Activated T-helper 17 cell treated with anti-CD3 and anti-CD28 coated beads, Interleukin-2, amount 50 U/mL, for 72 hours (primary cell): ENCODE measurements around the gene SLC5A10. TPM values are rescaled to one million over a fixed set of nuclear protein-coding genes. Genes with fewer than 3 reads are reported as not detected.
A peak's percentile ranks its signal among the peaks of the same experiment; 100 is the strongest.

Experiments used
- ATAC-seq: fragments of 150-1000 bp; cut with Tn5 transposase; replicated peaks from 2 replicates; pipeline ENCODE4 v1.10.0; 2021; ENCODE audit warnings: mild to moderate bottlenecking, moderate library complexity
- H3K27ac Mint-ChIP-seq: one replicate; pipeline ENCODE4 v1.8.0; 2022; ENCODE audit warnings: mixed read lengths
- H3K27me3 Mint-ChIP-seq: one replicate; pipeline ENCODE4 v1.8.0; 2022; ENCODE audit warnings: mixed read lengths
- H3K36me3 Mint-ChIP-seq: one replicate; pipeline ENCODE4 v1.8.0; 2022; ENCODE audit warnings: low read depth, mild to moderate bottlenecking, mixed read lengths
- H3K4me1 Mint-ChIP-seq: one replicate; pipeline ENCODE4 v1.8.0; 2022; ENCODE audit warnings: mixed read lengths
- H3K4me3 Mint-ChIP-seq: one replicate; pipeline ENCODE4 v1.8.0; 2022; ENCODE audit warnings: mild to moderate bottlenecking, mixed read lengths
- H3K9me3 Mint-ChIP-seq: one replicate; pipeline ENCODE4 v1.8.0; 2022; ENCODE audit warnings: mixed read lengths
- total RNA-seq, 2 donors: library from RNA; stranded (reverse); gene quantifications; one replicate each; pipeline ENCODE4 v1.2.3, GENCODE V29; 2022

SLC5A10 gene
- total RNA-seq, 2 donors from 2014 or later: not detected

DNA sequence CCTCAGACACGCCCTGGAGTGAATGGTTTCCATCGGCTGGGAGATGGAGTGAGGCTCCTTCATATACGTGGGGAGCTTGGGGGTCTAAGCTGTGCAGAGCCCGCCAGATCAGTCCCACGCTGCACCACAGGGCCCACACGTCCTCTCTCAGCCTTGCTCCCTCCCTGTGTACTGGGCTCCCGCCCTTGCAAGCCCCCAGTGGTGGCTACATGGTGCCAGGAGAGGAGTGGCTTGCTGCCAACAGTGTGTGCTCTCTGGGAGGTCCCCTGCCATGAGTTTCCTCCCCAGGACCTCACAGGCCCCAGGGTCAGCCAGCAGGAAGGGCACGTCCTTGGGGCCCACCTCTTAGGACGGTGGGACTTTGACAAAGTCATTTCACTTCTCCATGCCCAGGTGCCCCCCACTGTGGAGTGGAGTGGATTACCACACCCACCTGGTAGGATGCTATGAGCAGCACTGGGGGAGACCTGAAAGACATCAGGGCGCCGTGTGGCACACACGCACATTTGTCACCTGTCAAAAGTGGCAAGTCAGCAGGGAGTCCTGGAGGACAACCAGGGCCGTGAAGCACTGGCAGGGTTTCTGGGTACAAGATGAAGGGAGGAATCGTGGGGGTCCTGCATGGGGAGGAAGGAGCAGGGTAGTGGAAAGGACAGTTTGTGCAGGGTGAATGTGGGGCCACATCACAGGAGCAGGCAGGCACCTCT, 13.7 kb downstream of the SLC5A10 start:
- Mint-ChIP-seq H3K27me3 (no peaks in the 10 kb centered on the region), H3K27ac (no peak overlapping the region), H3K9me3 (no peaks in the 10 kb centered on the region), H3K4me1 (peaks cover 16% of the 10 kb centered on the region), H3K36me3 (peaks cover 11% of the 10 kb centered on the region), H3K4me3 (no peak overlapping the region)
- no peak for ATAC-seq

DNA sequence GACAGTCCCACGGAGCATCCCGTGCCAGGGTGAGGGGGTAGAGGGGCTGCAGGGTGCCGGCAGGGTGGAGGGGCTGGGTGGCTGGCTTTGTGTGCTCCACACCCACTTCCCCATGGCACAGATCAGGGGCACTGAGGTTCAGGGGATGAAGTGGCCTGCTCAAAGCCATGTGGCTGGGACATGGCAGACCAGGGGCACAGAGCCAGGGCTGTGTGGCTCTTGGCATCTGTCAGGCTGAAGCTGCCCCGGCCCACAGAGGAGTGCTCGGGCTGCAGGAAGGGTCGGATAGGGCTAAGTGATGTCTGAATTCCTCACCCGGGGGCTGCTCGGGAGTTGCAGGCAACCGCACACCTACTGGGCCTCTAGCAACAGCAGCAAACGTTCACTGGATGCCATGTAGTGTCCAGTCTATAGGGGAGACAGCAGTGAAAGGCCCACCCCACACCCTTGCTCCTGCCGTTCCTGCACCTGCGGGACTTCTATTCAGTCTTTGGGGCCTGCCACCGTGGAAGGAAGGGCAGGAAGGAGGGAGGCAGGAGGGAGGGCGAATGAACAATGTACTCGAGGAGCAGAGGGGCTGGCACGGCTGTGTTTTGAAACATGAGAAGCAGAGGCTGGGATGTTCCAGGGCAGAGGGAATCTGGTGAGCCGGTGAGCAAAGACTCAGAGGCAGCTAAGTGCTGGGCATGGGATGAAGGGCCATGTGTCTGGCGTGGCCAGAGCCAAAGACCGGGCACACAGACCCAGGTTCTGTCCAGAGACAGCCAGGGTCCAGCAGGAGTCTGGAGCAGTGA, 15.1 kb downstream of the SLC5A10 start:
- H3K36me3 Mint-ChIP-seq: peaks cover 11% of the 10 kb centered on the region
- no peaks in the 10 kb centered on the region for H3K27me3 Mint-ChIP-seq
- H3K4me3 Mint-ChIP-seq: no peak overlapping the region
- H3K9me3 Mint-ChIP-seq: no peaks in the 10 kb centered on the region
- H3K4me1 Mint-ChIP-seq: peaks cover 9% of the 10 kb centered on the region
- no peak for ATAC-seq
- no peak overlapping the region for H3K27ac Mint-ChIP-seq

DNA sequence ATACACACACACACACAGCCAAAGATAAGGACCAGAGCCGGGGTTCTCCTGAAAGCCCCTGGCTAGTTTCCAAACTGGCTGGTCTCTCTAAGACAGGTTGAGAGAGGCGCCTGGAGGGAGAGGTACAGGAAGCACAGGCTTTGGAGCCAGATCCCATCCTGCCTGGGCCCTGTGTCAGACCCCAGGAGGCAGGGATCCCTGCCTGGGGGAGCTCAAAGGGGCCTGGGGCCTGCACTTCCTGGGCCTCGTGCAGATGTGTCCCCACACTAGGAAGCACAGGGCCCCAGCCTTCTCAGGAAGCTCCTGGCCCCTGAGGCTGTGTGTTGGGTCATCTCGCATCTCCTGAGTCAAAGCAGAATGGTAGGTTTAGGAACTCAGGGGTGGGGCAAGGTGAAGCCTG, 16.0 kb downstream of the SLC5A10 start:
- H3K27me3 Mint-ChIP-seq: no peaks in the 10 kb centered on the region
- H3K9me3 Mint-ChIP-seq: no peaks in the 10 kb centered on the region
- peaks cover 4% of the 10 kb centered on the region for H3K4me1 Mint-ChIP-seq
- H3K4me3 Mint-ChIP-seq: no peak overlapping the region
- no peak overlapping the region for H3K27ac Mint-ChIP-seq
- no peak for ATAC-seq
- H3K36me3 Mint-ChIP-seq: peaks cover 11% of the 10 kb centered on the region

DNA sequence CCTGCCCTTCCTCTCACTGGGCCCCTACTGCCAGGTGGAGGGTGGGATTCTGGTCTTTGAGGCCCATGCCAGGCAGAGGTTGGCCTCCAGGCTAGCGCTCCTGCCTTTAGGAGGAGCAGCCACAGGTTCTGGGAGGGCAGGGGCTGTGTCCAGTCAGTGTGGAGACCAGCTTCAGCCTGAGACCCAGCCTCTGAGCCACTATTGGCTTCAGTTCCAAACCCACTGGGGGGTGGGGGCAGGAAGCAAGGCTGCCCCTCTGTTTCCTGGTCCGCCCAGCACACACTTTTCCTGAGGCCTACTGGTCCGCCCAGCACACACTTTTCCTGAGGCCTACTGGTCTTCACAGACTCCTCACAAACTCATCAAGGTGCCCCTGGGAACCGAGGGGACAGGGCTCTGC, 16.4 kb downstream of the SLC5A10 start:
- Mint-ChIP-seq H3K27me3 (no peaks in the 10 kb centered on the region), H3K27ac (no peak overlapping the region), H3K9me3 (no peaks in the 10 kb centered on the region), H3K4me3 (no peak overlapping the region), H3K36me3 (peaks cover 11% of the 10 kb centered on the region), H3K4me1 (peaks cover 4% of the 10 kb centered on the region)
- no peak for ATAC-seq

DNA sequence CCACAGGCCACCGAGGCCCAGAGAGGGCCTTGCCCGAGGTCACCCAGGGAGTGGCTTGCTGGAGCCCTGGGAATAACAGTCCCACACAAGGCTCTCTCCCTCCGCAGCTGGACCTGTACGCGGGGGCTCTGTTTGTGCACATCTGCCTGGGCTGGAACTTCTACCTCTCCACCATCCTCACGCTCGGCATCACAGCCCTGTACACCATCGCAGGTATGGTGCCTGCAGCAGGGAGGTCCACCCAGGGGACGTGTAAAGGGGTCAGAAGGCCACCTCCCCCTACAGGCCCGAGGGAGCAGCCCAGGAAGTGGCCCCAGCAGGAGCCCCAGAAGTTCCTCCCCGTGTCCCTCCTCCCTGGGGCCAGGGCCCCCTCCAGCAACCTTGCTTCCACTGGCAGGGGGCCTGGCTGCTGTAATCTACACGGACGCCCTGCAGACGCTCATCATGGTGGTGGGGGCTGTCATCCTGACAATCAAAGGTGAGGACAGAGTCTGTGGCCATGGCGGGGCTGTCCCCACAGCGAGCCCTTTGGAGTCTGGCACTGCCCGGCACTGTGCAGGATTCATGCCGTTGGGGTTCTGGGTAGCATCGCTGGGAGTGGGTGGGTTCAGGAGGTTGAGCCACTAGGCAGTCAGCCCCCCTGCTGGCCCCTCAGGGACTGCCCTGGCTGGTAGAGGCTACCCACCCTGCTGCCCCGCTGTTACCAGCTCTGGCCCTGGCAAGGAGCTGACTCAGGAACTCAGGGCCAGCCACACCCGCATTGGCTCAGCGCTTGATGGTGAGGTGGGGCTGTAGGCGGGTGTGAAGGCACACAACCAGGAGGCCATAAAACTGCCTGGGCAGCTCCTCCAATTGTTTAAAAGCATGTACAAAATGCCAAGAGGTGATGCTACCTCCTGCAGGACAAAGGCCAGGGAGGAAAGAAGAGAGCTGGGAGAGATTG, 17.3 kb downstream of the SLC5A10 start:
- H3K27me3 Mint-ChIP-seq: no peaks in the 10 kb centered on the region
- ATAC-seq: peak; percentile 30

DNA sequence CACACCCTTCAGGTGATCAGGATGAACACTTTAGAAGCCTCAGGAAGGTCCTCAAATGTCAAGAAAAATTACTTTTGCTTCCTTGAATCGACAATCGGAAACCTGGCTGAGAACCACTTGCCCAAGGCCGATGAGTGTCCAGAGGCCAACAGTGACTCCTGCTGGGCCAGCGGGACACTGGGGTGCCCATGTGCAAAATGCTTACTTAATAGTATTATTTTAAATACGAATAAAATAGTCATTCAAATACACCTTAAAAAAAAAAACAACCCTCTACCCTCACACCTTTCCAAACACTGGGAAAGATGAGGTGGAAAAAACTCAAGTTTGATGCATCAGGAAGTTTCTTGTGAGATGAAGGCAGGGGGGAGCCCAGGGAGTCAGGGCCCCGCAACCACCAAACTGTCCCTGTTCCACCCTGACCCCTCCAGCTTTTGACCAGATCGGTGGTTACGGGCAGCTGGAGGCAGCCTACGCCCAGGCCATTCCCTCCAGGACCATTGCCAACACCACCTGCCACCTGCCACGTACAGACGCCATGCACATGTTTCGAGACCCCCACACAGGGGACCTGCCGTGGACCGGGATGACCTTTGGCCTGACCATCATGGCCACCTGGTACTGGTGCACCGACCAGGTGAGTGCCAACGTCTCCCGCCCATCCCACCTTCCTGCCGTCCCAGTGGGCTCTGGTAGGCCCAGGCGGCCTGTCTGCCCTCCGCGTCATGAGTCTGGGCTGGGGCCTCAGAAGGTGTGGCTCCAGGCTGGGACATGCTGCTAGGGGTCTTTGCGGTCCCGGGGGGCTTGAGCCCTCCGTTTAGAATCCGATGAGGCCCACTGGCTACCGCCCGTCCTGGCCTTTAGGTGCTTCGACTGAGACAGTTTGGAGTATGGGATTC, 18.9 kb downstream of the SLC5A10 start:
- H3K9me3 Mint-ChIP-seq: no peaks in the 10 kb centered on the region
- no peak for ATAC-seq
- no peak overlapping the region for H3K27ac Mint-ChIP-seq
- H3K4me3 Mint-ChIP-seq: no peak overlapping the region
- H3K4me1 Mint-ChIP-seq: peaks cover 13% of the 10 kb centered on the region
- H3K27me3 Mint-ChIP-seq: no peaks in the 10 kb centered on the region
- H3K36me3 Mint-ChIP-seq: peaks cover 11% of the 10 kb centered on the region

More for the DNA sequence above, 17.3 kb downstream of the SLC5A10 start:
- Mint-ChIP-seq H3K27ac (peak overlapping the region; percentile 28), H3K36me3 (peaks cover 11% of the 10 kb centered on the region), H3K4me1 (peaks cover 5% of the 10 kb centered on the region), H3K9me3 (no peaks in the 10 kb centered on the region), H3K4me3 (no peak overlapping the region)

DNA sequence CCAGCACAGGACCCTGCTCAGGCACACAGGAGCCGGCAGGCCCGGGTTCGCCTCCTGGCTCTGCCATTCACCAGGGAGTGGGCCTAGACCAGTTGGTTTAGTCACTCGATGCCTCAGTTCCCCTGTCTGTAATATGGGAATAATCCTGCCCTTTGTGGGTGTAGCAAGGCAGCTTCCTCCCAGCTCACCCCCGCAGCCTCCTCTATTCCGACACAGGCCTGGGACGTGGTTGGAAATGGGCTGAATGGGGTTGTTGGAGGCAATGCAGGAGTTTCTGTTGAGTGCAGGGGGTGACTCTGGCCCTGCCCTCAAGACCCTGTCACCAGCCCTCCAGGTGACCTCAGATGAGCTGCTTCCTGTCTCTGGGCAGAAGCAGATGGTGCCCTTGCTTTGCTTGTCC, 19.8 kb downstream of the SLC5A10 start:
- Mint-ChIP-seq H3K4me3 (no peak overlapping the region), H3K9me3 (no peaks in the 10 kb centered on the region), H3K36me3 (peaks cover 18% of the 10 kb centered on the region), H3K27ac (no peak overlapping the region), H3K4me1 (peaks cover 13% of the 10 kb centered on the region), H3K27me3 (no peaks in the 10 kb centered on the region)
- no peak for ATAC-seq

DNA sequence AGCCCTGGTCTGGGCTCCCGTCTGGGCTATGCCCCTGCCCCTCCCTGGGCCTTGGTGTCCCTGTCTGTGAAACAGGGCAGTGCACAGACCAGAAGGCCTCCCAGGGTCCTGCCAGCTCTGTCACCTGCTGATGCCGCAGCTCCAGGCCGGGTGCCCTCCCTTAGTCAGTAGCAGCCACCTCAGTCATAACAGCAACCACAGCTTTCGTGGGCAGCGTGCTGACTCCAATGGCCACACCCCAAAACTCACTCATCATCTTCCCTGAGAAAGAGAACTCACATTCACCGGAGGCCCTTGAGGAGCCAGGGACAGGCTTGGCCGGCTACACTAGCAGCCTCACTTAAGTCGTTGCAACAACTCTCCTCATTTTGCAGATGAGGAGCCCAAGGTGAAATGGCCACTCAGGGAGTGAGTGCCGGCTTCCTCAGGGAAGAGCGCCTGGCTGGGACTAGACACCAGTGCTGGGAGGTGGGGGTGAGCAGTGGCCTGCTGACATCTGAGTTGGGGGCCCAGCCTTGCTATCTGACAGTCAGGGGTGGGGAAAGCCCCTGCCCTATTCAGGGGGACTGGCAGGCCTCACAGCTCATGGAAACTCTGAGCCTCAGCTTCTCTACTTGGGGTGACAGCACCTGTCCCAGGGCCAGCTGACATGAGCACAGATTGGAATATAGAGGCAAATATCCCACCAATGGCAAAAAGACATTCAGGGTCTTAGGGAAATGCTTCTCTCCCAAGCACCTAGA, 22.6 kb downstream of the SLC5A10 start:
- Mint-ChIP-seq H3K4me1 (peaks cover 11% of the 10 kb centered on the region), H3K36me3 (peaks cover 39% of the 10 kb centered on the region), H3K27ac (peak overlapping the region; percentile 54), H3K27me3 (no peaks in the 10 kb centered on the region), H3K9me3 (no peaks in the 10 kb centered on the region), H3K4me3 (no peak overlapping the region)
- ATAC-seq: peak; percentile 94

DNA sequence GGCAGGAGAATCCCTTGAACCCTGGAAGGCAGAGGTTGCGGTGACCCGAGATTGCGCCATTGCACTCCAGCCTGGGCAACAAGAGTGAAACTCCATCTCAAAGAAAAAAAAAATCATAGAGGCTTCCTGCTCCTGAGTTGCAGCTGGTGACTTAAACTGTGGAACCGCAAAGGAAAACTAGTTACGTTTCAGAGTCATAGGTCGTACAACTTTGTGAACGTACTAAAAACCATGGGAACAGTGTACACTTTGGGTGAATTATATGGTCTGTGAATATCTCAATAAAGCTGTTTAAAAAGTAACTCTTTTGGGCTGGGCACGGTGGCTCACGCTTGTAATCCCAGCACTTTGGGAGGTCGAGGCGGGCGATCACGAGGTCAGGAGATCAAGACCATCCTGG, 23.6 kb downstream of the SLC5A10 start:
- H3K9me3 Mint-ChIP-seq: no peaks in the 10 kb centered on the region
- peaks cover 9% of the 10 kb centered on the region for H3K4me1 Mint-ChIP-seq
- no peak overlapping the region for H3K4me3 Mint-ChIP-seq
- H3K36me3 Mint-ChIP-seq: peaks cover 33% of the 10 kb centered on the region
- no peak for ATAC-seq
- H3K27me3 Mint-ChIP-seq: no peaks in the 10 kb centered on the region
- no peak overlapping the region for H3K27ac Mint-ChIP-seq

DNA sequence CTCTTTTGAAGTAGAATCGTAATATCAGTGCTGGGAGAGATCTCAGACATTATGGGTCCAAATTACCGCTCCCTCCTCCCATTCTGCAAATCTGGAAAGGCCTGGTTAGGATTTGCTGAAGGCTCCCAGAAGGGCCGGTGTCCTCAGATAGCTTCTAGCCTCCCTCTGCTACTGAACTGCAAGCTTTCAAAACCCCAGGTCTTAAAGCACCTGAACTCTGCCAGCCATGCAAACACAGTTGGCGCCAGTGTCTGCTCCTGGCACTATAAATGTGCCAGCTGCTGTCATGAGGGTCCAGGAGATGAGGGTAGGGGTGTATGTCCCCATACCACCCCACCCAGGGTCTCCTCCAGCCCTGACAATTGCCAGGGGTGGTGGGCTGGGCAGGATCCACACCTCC, 24.2 kb downstream of the SLC5A10 start:
- no peaks in the 10 kb centered on the region for H3K27me3 Mint-ChIP-seq
- peaks cover 33% of the 10 kb centered on the region for H3K36me3 Mint-ChIP-seq
- no peak overlapping the region for H3K4me3 Mint-ChIP-seq

DNA sequence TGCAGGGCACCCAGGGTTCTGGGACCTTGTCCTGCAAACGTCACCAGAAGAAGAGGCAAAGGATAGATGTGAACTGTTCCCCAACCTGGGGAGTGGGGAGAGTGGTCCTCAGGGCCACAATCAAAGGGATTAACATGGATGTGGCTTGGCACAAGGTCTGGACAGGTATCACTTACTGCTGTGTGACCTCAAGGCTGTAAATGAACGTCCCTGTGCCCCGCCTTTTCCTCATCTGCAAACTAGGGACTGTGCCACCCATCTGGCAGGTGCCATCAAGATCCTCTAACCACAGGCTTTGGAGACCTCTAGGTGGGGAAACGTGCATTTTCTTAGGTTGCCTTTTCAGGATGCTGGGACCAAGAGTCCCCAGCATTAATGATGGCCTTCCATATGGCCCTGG, 25.1 kb downstream of the SLC5A10 start:
- no peak overlapping the region for H3K4me3 Mint-ChIP-seq
- ATAC-seq: no peak
- H3K4me1 Mint-ChIP-seq: peaks cover 9% of the 10 kb centered on the region
- H3K9me3 Mint-ChIP-seq: no peaks in the 10 kb centered on the region
- H3K36me3 Mint-ChIP-seq: peaks cover 33% of the 10 kb centered on the region
- no peaks in the 10 kb centered on the region for H3K27me3 Mint-ChIP-seq
- H3K27ac Mint-ChIP-seq: no peak overlapping the region

More for the DNA sequence above, 24.2 kb downstream of the SLC5A10 start:
- no peak overlapping the region for H3K27ac Mint-ChIP-seq
- no peaks in the 10 kb centered on the region for H3K9me3 Mint-ChIP-seq
- no peak for ATAC-seq
- H3K4me1 Mint-ChIP-seq: peaks cover 9% of the 10 kb centered on the region

DNA sequence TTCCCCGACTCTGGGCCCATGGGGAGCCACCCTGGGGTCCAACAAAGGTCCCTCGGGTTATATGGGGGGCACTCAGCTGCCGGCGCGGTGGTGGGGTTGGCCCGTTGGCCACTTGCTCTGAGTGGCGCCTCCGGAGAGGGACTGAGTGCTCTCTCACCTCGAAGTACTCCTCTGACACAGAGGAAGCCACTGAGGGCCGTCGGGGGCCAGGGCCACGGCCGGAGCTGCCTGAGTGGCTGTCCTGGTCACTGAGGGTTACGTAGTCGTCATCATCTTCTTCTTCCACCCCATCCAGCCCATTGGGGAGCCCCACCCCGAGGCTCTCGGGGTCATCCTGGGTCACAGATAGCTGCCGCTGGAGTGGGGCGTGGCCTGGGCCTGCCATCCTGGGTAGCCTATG, 25.7 kb downstream of the SLC5A10 start:
- no peaks in the 10 kb centered on the region for H3K27me3 Mint-ChIP-seq
- no peak for ATAC-seq
- H3K4me1 Mint-ChIP-seq: peaks cover 9% of the 10 kb centered on the region
- no peak overlapping the region for H3K27ac Mint-ChIP-seq
- peaks cover 33% of the 10 kb centered on the region for H3K36me3 Mint-ChIP-seq
- H3K9me3 Mint-ChIP-seq: no peaks in the 10 kb centered on the region
- no peak overlapping the region for H3K4me3 Mint-ChIP-seq

DNA sequence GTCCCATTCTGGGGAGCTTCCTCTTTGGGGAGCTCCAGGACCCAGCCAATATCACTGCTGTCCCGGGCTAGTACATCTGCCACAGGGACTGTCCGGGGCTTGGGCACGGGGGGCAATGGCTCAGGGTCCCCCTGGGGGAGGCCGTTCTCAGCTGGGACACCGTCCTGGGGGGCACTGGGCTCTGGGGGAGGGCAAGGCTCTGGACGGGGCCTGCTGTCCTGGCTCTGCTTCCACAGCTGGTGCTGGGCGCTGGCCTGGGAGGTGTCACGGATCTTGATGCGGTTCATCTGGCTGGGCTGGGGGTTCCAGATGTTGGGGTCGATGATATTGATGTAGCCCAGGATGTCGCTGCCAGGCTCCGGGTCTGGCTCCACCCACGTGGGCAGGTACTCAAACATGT, 26.1 kb downstream of the SLC5A10 start:
- peaks cover 33% of the 10 kb centered on the region for H3K36me3 Mint-ChIP-seq
- ATAC-seq: no peak
- H3K27me3 Mint-ChIP-seq: no peaks in the 10 kb centered on the region
- H3K4me1 Mint-ChIP-seq: peaks cover 9% of the 10 kb centered on the region
- no peaks in the 10 kb centered on the region for H3K9me3 Mint-ChIP-seq
- no peak overlapping the region for H3K4me3 Mint-ChIP-seq
- H3K27ac Mint-ChIP-seq: no peak overlapping the region
